ENCODE results near the gene TRIM75. TPM values are rescaled to one million over a fixed set of nuclear protein-coding genes. Genes with fewer than 3 reads are reported as not detected.
"Not testable (repeated sequence)": the region's sequence is repeated elsewhere in the genome, so short reads cannot be mapped to it uniquely, and the experiment has no call there.

TRIM75 gene
- polyA plus RNA-seq, 3 donors, result not detected

DNA sequence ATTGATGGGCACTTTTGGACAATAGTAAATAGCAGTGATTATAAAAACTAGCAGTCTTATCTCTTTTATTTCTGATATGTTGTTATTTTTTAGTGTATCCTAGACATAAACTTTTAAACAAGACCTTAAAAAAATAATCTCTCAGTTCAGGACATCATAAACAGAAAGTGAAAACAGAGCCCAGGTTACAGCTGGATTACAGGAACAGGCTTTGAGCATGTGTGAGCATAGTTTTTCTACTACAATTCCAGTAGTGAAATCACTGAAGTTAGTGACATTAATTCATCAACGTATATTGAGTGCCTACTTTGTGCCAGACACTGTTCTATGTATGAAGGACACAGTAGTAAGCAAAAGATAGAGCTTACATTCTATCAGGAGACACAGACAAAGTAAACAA lies 16.9 kb downstream of the TRIM75 start:
- Histone ChIP-seq H3K9me3 (replicated peaks in 1 of 2; ENCODE audit: control insufficient read depth in 1 of 2, insufficient read depth in 1 of 2, low read length in 2 of 2) (no peaks in the 10 kb centered on the region), H3K9ac (ENCODE audit: insufficient read depth, low read length, poor library complexity, severe bottlenecking) (no peak overlapping the region), H3K4me2 (replicated peaks; ENCODE audit: extremely low read depth, low read length, poor library complexity, severe bottlenecking) (no peak overlapping the region), H3K4me3 (replicated peaks in 1 of 3; ENCODE audit: low read depth in 2 of 3, low read length in 3 of 3) (no peak overlapping the region), H3K36me3 (replicated peaks in 1 of 2; ENCODE audit: control insufficient read depth in 1 of 2, insufficient read depth in 2 of 2, low read length in 2 of 2) (no peaks in the 10 kb centered on the region), H2AFZ (ENCODE audit: insufficient read depth, low read depth, low read length, poor library complexity, severe bottlenecking) (no peak overlapping the region), H3K27me3 (ENCODE audit: control insufficient read depth in 2 of 2, insufficient read depth in 2 of 2, low read length in 2 of 2) (no peaks in the 10 kb centered on the region), H3K27ac (ENCODE audit: low read depth in 1 of 2, low read length in 2 of 2) (no peak overlapping the region), H3K4me1 (ENCODE audit: control insufficient read depth in 1 of 2, insufficient read depth in 2 of 2, low read length in 2 of 2) (no peaks in the 10 kb centered on the region), H3K79me2 (ENCODE audit: insufficient read depth, low read length) (no peaks in the 10 kb centered on the region), H4K20me1 (ENCODE audit: insufficient read depth, low read length) (no peaks in the 10 kb centered on the region)
- TF ChIP-seq CTCF (IDR thresholded peaks at IDR 0.05), result no peak
- no peak overlapping the region for H3K27ac Mint-ChIP-seq
- peaks cover 0 to 1% (median 0%) of the 10 kb centered on the region in 7 donors for H3K9me3 Mint-ChIP-seq
- no peaks in the 10 kb centered on the region for H3K27me3 Mint-ChIP-seq (ENCODE audit: low read depth in 3 of 3)
- no peak overlapping the region for H3K4me3 Mint-ChIP-seq
- H3K4me1 Mint-ChIP-seq, result no peaks in the 10 kb centered on the region
- WGBS (ENCODE audit: insufficient coverage), result no CpG with 5 or more reads among the region's 1 CpG
- intact Hi-C loops (cut with micrococcal nuclease), result no loop called here
- peaks cover 6 to 10% of the 10 kb centered on the region in 2 donors for H3K36me3 Mint-ChIP-seq
- DNase-seq, result no peak

DNA sequence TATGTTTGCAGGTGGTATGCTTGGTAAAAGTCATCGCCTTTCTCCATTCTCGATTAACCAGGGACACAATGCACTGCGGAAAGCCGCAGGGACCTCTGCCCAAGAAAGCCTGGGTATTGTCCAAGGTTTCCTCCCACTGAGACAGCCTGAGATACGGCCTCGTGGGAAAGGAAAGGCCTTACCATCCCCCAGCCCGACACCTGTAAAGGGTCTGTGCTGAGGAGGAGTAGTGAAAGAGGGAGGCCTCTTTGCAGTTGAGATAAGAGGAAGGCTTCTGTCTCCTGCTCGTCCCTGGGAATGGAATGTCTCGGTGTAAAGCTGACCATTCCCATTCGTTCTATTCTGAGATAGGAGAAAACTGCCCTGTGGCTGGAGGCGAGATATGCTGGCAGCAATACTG lies 19.7 kb downstream of the TRIM75 start:
- DNase-seq; H3K4me3 ChIP-seq (replicated peaks in 1 of 3; ENCODE audit: low read depth in 2 of 3, low read length in 3 of 3); H3K9ac ChIP-seq (ENCODE audit: insufficient read depth, low read length, poor library complexity, severe bottlenecking); H3K4me2 ChIP-seq (replicated peaks; ENCODE audit: extremely low read depth, low read length, poor library complexity, severe bottlenecking); H3K79me2 ChIP-seq (ENCODE audit: insufficient read depth, low read length); H2AFZ ChIP-seq (ENCODE audit: insufficient read depth, low read depth, low read length, poor library complexity, severe bottlenecking); H3K4me3 Mint-ChIP-seq; H3K27me3 Mint-ChIP-seq (ENCODE audit: low read depth in 3 of 3); H3K27me3 ChIP-seq (ENCODE audit: control insufficient read depth in 2 of 2, insufficient read depth in 2 of 2, low read length in 2 of 2); H3K4me1 ChIP-seq (ENCODE audit: control insufficient read depth in 1 of 2, insufficient read depth in 2 of 2, low read length in 2 of 2); H4K20me1 ChIP-seq (ENCODE audit: insufficient read depth, low read length); H3K9me3 ChIP-seq (replicated peaks in 1 of 2; ENCODE audit: control insufficient read depth in 1 of 2, insufficient read depth in 1 of 2, low read length in 2 of 2); H3K4me1 Mint-ChIP-seq; H3K9me3 Mint-ChIP-seq; H3K27ac Mint-ChIP-seq; intact Hi-C loops (cut with micrococcal nuclease); H3K27ac ChIP-seq (ENCODE audit: low read depth in 1 of 2, low read length in 2 of 2): not testable (repeated sequence)
- WGBS (ENCODE audit: insufficient coverage), result 94% methylated on average over 8 of the region's 11 CpGs
- H3K36me3 Mint-ChIP-seq, result peaks cover 22 to 36% of the 10 kb centered on the region in 2 donors
- H3K36me3 ChIP-seq (replicated peaks in 1 of 2; ENCODE audit: control insufficient read depth in 1 of 2, insufficient read depth in 2 of 2, low read length in 2 of 2), result peaks cover 18 to 22% of the 10 kb centered on the region in 2 donors
